ENCODE results near the gene NGB. TPM values are rescaled to one million over a fixed set of nuclear protein-coding genes. Genes with fewer than 3 reads are reported as not detected.

Gene NGB
- total RNA-seq, 1 experiment from 2014 or later: 0.07 TPM

GRCh38 chr14:77220246-77221017 is 50.6 kb downstream of the NGB start:
- in situ Hi-C loops (cut with HindIII; ENCODE audit: low pct_unique_long_range_greater_than_20kb, low sequenced_read_pairs): no loop called here
- DNase-seq (ENCODE audit: low read depth): no peak

GRCh38 chr14:77219591-77219990 is 51.4 kb downstream of the NGB start:
- no peak for DNase-seq (ENCODE audit: low read depth)
- in situ Hi-C loops (cut with HindIII; ENCODE audit: low pct_unique_long_range_greater_than_20kb, low sequenced_read_pairs): no loop called here

GRCh38 chr14:77217551-77217950 is 53.5 kb downstream of the NGB start:
- in situ Hi-C loops (cut with HindIII; ENCODE audit: low pct_unique_long_range_greater_than_20kb, low sequenced_read_pairs): no loop called here
- no peak for DNase-seq (ENCODE audit: low read depth)

Other genes starting within 250 kb of the NGB start
- gene IRF2BPL, start 242.5 kb downstream of the NGB start, total RNA-seq (2014; rRNA removed; shearing (Covaris generic); ENCODE audit: low replicate concordance): 45.8 and 55.8 TPM in 2 replicates
- gene CIPC, start 172.9 kb downstream of the NGB start, total RNA-seq (2014; rRNA removed; shearing (Covaris generic); ENCODE audit: low replicate concordance): 7.8 and 18.3 TPM in 2 replicates
- gene ZDHHC22, start 129.4 kb downstream of the NGB start, total RNA-seq (2014; rRNA removed; shearing (Covaris generic); ENCODE audit: low replicate concordance): 0.03 TPM in 1 of 2 replicates, not detected in the other
- gene TMEM63C, start 89.4 kb downstream of the NGB start, total RNA-seq (2014; rRNA removed; shearing (Covaris generic); ENCODE audit: low replicate concordance): 0.57 TPM in 1 of 2 replicates, not detected in the other
- 9.4 and 27.4 TPM in 2 replicates for gene POMT2, start 49.7 kb upstream of the NGB start, total RNA-seq (2014; rRNA removed; shearing (Covaris generic); ENCODE audit: low replicate concordance)
- gene GSTZ1, start 49.8 kb upstream of the NGB start, total RNA-seq (2014; rRNA removed; shearing (Covaris generic); ENCODE audit: low replicate concordance): 42.0 and 49.7 TPM in 2 replicates
- gene TMED8, start 105.9 kb upstream of the NGB start, total RNA-seq (2014; rRNA removed; shearing (Covaris generic); ENCODE audit: low replicate concordance): 2.2 and 3.7 TPM in 2 replicates
- gene SAMD15, start 106.2 kb upstream of the NGB start, total RNA-seq (2014; rRNA removed; shearing (Covaris generic); ENCODE audit: low replicate concordance): 0.95 and 3.2 TPM in 2 replicates
- not detected in 2 replicates for gene NOXRED1, start 152.3 kb upstream of the NGB start, total RNA-seq (2014; rRNA removed; shearing (Covaris generic); ENCODE audit: low replicate concordance)
- 19.9 and 24.1 TPM in 2 replicates for gene VIPAS39, start 186.4 kb upstream of the NGB start, total RNA-seq (2014; rRNA removed; shearing (Covaris generic); ENCODE audit: low replicate concordance)
- 136 and 165 TPM in 2 replicates for gene AHSA1, start 186.9 kb upstream of the NGB start, total RNA-seq (2014; rRNA removed; shearing (Covaris generic); ENCODE audit: low replicate concordance)
- 0.14 TPM in 1 of 2 replicates, not detected in the other for gene ISM2, start 227.6 kb upstream of the NGB start, total RNA-seq (2014; rRNA removed; shearing (Covaris generic); ENCODE audit: low replicate concordance)